Raji (cell line): ENCODE results near the gene RAI2.

ENCODE experiments used
- POLR2A ChIP-seq: IDR thresholded peaks from 2 replicates; pipeline ENCODE4 v1.6.1; 2011; ENCODE audit warnings: low read depth, low read length, control low read depth; ENCODE audit not compliant: insufficient read depth

RAI2 gene

DNA sequence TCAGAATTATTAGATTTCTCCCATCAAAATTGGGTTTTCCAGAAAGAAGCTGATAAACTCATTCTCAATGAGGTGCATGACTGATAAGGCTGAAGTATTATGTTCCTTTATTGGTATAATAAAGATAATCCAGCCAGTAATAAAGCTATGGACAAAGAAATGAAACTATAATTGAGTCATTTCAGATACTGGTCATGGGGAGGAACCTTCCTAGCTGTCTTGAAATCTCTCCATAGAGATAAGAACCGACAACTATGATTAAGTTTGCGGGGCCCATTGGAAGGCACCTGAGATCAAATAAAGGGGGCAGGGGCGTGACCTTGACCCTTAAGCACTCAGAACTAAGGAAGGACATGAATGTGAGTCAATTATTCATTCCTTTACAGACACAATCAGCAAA, 47.8 kb downstream of the RAI2 start:
- no peak for TF ChIP-seq POLR2A

DNA sequence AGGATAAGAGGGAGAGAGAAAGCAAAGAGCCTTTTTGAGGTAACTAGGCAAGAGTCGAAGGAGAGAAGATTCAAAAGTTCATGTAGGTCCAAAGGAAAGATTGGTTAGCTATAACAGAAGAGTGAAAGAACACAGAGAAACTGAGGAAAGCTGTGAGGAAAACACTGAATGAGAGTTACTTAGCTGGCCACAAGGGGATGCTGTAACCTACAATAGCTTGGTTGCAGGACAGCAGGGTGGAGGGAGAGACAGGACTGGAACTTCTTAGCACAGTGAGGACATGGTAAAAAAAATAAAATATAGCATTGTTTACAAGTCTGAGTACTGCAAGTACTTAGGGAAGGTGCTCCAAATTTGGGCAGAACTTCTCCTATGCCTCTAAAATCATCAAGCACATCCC, 48.3 kb downstream of the RAI2 start:
- no peak for TF ChIP-seq POLR2A

DNA sequence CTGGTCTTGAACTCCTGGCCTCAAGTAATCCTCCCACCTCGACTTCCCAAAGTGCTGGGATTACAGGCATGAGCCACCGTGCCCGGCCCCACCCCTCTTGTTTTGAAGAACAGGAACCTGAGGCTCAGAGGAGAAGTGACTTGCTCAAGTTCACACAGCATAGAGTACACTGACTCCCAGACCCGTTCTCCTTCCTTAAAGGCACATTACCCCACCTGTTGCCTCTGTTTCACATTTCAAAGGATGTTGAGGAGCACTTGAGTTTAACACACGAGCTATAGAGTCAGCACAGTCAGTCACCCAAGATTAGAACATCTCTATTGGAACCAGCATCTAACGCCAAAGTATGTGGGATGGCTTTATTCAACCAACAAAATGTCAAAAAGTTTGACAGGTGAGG, 51.1 kb downstream of the RAI2 start:
- TF ChIP-seq POLR2A, result no peak

DNA sequence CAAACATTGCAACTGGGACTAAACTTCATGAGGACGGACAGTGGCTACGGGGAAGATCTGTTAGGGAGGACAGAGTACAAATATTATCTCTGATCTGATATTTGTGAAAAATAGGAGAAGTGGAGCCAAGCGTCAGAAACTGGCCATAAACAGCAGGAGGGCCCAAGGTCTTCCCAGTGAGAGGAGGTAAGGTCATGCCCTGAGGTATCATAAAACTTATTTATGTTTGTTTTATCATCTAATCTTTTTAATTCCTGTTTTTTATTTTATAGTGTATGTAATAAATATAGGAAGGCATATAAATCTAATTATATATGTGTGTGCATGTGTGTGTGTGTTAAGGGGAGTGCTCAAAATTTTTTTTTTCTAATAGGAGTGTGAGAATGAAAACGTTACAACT, 51.8 kb downstream of the RAI2 start:
- no peak for TF ChIP-seq POLR2A

DNA sequence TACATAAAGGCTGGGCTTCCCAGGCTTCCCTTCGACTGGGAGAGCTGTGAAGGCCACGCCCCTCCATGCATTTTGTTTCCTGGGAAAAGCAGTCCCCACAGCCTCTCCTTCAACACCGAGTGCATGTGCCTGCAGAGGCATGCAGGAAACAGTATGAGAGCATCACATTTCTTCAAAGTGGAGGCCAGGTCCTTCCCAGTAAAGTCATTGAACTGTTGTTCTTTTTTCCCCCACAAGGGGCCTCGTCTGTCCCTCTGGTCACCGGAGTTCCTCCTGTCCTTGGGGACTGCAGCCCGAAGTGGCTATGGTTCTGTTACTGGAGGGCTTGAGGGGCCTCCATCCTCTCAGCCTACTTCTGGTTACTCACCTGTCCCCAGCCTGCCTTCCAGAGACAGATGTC, 56.0 kb downstream of the RAI2 start:
- TF ChIP-seq POLR2A, result no peak

DNA sequence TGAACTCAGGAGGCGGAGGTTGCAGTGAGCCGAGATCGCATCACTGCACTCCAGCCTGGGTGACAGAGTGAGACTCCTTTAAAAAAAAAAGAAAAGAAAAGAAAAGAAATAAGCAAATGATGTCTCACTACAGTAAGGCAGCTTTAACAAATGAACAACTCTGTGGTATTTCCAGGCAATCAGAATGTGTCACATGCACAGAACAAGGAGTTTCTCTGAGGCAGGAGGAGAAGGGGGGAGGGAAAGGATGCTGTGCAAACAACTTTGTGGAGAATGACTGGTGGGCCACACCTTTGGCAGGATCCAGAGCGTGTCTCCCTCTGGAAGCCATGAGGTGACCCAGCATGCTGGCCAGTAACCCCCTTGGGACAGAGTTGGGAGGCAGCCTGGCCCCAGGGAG, 57.6 kb downstream of the RAI2 start:
- no peak for TF ChIP-seq POLR2A

DNA sequence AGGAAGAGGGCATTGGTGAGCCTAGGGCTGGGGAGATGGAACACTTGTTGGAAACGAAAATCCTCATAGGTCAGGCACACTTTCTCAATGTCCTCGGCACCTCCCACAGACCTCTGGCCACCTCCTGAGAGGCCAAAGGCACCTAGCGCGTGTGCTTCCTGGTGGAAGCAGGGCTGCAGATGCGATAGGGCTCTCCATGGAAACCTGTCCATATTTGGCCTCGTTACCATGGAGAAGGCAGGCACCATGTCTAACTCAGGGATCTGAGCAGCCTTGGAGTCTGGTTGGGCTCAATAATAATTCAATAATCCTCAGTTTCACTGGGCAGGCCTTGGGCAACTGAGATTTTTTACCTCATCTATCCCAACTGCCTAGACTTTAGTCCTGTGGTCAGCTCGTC, 58.3 kb downstream of the RAI2 start:
- no peak for TF ChIP-seq POLR2A

DNA sequence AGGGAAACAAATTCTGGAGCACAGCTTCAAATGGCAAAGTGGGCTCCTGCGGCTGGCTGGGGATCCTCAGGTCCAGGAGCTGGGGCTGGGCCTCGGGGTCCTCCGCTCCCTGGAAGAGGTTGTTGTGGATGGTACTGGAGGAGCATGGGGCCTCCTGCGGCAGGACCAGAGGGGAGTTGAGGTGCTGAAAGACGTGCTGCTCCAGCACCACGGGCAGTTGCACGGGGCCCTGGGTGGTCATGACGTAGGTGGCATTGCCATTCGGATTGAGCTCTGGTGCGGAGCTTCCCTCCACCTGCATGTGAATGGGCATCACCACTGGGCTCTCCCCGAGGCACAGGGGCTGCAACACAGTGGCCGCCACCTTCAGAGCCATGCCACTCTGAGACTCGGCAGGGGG, 59.7 kb downstream of the RAI2 start:
- no peak for TF ChIP-seq POLR2A

DNA sequence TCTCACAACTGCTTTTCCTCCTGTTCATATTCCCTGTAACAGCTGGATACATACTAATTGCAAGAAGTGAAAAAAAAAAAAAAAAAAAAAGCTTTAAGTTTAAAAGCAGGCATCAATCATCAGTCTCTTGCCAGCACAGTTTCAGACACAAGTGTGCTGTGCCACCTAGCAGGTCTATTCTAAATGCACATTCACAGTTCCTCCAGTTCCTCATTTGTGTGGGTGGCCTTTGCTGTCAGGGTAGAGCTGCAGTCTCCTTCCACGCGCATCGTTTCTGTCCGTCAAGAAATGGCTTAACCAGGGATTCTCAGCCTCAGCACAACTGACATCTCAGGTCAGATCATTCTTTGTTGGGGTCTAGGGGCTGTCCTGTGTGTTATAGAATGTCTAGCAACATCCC, 62.2 kb downstream of the RAI2 start:
- no peak for TF ChIP-seq POLR2A

DNA sequence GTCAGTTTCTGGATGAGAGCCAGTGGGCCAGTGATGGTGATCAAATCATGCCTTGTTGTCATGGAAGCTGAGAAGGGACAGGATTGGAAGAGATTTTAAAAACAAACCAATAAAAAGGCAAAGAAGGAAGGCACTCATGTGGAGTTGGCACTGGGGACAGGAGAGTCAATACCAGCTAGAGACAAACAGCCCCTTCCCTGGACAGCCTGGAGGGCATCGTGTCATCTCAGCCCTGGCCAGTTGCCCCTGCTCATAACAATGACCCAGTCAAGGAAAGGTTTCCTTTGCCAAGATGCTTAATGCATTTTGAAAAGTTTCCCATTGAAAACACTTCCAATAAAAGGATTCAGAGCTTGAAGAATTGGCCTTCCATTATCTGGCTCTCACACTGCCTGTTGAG, 68.3 kb downstream of the RAI2 start:
- TF ChIP-seq POLR2A, result no peak

DNA sequence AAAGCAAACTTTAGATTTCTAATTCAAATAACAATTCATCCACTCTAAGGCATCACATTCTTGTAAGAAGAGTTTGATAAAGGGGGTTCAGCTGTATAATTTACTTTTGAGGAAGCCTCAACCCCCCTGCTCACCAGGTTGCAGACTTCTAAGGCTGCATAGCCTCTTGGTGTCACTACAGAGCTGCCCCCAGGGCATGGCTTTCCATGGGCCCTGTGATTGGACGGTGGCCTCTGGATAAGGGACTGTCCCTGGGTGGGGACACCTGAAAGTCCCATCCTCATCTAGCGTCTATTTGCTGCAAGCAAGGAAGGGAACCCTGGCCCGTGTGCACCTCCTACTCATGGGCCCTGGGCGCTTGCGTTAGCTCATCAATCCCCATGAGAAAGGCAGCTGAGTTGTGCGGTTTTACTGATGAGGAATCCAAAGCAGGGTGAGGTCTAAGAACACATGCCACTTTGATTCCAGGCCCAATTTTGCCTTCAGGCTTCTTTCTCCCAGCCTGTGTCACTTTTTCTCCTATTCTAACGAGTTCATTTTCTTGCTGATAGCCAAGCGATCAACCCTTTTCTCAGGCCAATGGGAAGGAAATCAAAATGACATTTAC, 72.0 kb downstream of the RAI2 start:
- TF ChIP-seq POLR2A, result no peak

DNA sequence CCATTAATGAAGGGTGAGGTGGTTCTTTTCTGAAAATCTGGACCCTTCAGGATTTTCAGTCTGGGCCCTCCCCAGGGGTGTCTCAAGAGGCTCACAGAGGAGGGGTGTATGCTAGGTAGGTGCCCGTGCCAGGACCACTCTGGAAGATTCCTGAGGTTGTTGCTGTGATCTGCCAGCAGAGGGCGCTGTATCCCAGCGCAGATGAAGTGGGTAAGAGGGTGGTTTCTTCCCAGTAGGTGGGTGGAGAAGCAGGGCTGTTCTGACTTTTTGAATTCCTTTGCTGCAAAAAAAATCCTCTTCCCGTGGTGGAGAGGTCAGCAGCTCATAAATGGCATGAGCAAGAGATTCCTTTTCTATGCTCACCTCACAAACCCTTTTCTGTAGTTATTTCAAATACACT, 72.7 kb downstream of the RAI2 start:
- TF ChIP-seq POLR2A, result no peak

DNA sequence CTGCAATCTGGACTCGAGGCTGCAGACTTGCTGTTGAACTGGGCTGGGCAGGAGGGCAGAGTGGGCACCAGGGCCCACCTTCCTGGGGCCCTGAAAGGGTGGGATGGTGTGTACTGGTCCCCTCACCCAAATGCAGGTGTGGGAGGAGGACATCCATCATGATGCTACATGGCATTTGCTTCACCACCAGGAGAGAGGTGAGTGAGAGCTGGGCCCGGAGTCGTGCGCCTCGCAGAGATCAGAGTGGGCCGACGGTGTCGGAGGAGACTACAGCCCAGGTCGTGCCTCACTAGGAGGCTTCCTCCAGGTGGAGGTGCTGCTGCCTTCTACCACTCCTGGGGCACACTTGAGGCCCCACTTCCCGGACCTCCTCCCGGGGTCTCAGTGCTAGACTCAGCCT, 73.5 kb downstream of the RAI2 start:
- TF ChIP-seq POLR2A, result no peak

DNA sequence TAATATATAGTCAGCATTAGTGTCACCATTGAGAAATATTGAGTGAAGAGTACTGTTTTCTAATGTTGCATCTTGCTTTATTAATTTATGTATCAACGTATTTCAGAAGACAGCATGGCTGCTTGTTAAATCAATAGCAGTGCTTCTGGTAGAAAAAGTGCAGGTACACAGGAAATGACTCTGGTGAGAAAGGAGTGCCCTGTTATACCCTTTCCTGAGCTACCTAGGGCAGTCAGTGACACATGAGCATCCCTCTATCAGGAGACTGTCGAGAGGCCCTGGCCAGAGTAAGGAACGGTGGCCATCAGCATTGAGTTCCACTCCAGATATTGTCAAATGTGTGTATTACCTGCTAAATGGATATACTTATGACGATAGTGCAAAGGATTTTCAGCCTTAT, 81.7 kb downstream of the RAI2 start:
- TF ChIP-seq POLR2A, result no peak

DNA sequence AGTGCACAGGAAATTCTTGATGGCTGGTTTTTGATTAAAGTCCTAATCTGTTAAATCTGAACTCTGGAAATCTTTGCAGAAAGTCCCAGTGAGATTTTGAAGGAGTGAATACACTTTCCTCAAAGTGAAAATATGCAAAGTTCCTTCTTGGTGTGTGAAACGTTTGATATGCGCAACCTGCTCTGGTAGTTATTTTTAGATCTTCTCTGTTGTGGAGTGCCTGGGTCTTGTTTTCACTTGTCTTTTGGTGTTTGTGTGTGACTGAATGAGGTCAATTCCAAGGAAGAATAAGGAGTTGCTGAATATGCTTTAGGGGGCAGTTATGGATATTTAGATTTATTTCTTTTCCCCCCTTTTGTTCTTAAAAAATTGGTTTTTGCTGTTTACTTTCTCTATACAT, 82.1 kb downstream of the RAI2 start:
- no peak for TF ChIP-seq POLR2A

DNA sequence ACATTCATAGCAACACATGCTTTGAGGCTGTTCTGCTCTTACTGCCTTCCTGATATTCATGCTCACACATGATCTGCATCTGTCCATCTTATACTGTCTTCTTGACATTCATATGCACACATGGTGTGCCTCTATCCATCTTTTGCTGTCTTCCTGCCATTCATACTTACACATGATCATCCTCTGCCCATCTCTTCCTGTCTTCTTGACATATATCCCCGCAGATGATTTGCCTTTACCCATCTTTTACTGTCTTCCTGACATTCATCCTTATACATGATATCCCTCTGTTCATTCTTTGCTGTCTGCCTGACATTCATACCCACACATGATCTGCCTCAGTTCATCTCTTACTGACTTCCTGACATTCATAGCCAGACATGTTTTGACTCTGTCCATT, 87.0 kb downstream of the RAI2 start:
- no peak for TF ChIP-seq POLR2A

DNA sequence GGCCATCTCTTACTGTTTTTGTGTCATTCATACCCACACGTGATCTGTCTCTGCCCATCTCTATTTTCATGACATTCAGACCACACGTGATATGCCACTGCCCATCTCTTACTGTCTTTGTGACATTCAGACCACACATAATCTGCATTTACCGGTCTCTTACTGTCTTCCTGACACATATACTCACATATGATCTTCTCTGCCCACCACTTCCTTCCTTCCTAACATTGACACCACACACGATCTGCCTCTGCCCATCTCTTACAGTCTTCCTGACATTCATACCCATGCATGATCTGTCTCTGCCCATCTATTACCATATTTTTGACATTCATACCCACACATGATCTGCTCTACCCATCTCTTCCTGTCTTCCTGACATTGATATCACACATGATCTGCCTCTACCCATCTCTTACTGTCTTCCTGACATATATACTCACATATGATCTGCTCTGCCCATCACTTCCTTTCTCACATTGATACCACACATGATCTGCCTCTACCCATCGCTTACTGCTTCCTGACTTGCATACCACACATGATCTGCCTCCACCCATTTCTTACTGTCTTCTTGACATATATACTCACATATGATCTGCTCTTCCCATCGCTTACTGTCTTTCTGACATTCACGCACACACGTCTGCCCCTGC, 87.7 kb downstream of the RAI2 start:
- no peak for TF ChIP-seq POLR2A
